BLaER1 (cell line): ENCODE data around the gene URGCP.
A peak's percentile ranks its signal among the peaks of the same experiment; 100 is the strongest.

Experiments
- H3K27ac ChIP-seq: shearing (Covaris generic); formaldehyde crosslinking; 2 replicates; pipeline ENCODE4 v1.8.1; 2022
- H3K27me3 ChIP-seq: shearing (Covaris generic); formaldehyde crosslinking; 2 replicates; pipeline ENCODE4 v1.8.1; 2022
- H3K36me3 ChIP-seq: shearing (Covaris generic); formaldehyde crosslinking; 2 replicates; pipeline ENCODE4 v1.8.1; 2022
- H3K4me1 ChIP-seq: shearing (Covaris generic); formaldehyde crosslinking; 2 replicates; pipeline ENCODE4 v1.8.1; 2022
- H3K4me2 ChIP-seq: shearing (Covaris generic); formaldehyde crosslinking; 2 replicates; pipeline ENCODE4 v1.8.1; 2022
- H3K4me3 ChIP-seq: shearing (Covaris generic); formaldehyde crosslinking; 2 replicates; pipeline ENCODE4 v1.8.1; 2022
- H3K9ac ChIP-seq: shearing (Covaris generic); formaldehyde crosslinking; 2 replicates; pipeline ENCODE4 v1.8.1; 2022
- H3K9me3 ChIP-seq: shearing (Covaris generic); formaldehyde crosslinking; 2 replicates; pipeline ENCODE4 v1.8.1; 2022
- H4K20me1 ChIP-seq: shearing (Covaris generic); formaldehyde crosslinking; 2 replicates; pipeline ENCODE4 v1.8.1; 2022
- Cebpa-rat ChIP-seq: shearing (Covaris generic); IDR thresholded peaks from 2 replicates; pipeline ENCODE4 v1.8.1; 2022

URGCP gene

DNA sequence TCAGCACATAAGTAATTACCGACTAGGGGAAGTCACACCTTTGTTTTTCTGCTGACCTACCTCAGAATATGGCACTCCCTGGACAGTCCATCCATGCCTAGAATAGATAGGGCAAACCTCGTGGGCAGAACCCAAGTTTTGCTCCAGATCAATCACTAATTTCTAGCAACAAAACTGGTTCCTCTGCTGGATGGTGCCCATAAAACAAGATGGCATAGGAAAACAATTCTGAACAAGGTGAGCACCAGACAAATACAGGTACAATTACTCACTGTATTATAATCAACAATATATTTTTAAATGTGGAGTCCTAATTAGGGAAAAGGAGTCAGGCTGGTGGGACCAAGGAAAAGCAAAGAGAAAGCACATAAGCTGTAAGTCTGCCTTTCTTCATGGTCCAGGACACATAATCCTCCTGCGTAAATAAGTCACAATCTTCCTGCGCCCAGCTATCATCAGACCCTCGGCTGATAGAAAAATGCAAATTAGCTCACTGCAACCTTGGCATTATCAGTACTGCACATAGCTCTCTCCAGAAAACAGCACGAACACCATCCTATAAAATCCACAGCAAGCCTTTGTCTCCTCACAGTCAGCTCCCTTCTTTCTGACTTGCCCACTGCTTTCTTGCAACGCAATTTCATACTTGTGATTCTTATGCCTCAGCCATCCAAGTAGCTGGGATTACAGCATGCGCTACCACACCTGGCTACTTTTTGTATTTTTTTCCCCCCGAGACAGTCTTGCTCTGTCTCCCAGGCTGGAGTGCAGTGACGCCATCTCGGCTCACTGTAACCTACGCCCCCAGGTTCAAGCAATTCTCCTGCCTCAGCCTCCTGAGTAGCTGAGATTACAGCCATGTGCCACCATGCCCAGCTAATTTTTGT, 15.1 kb downstream of the URGCP start:
- Histone ChIP-seq H3K4me1 (peaks cover 11% of the 10 kb centered on the region), H3K4me2 (no peak overlapping the region), H4K20me1 (peaks cover 95% of the 10 kb centered on the region), H3K9ac (no peak overlapping the region), H3K4me3 (no peak overlapping the region), H3K9me3 (0 out of 2 replicates have a peak, but pooled peaks cover 6% of the 10 kb centered on the region), H3K36me3 (peaks cover 35% of the 10 kb centered on the region), H3K27ac (no peak overlapping the region), H3K27me3 (no peaks in the 10 kb centered on the region)
- TF ChIP-seq Cebpa-rat: no peak

GRCh38 chr7:43890468-43890867, 15.9 kb downstream of the URGCP start:
- Histone ChIP-seq H4K20me1 (peaks cover 92% of the 10 kb centered on the region), H3K4me1 (peaks cover 11% of the 10 kb centered on the region), H3K4me2 (no peak overlapping the region), H3K36me3 (peaks cover 37% of the 10 kb centered on the region), H3K9me3 (no peaks in the 10 kb centered on the region), H3K4me3 (no peak overlapping the region), H3K9ac (no peak overlapping the region), H3K27ac (no peak overlapping the region), H3K27me3 (no peaks in the 10 kb centered on the region)
- no peak for TF ChIP-seq Cebpa-rat

- H3K4me3 ChIP-seq: no peak overlapping the region
- H3K4me2 ChIP-seq: no peak overlapping the region
- no peak overlapping the region for H3K27ac ChIP-seq
- H3K9ac ChIP-seq: no peak overlapping the region
- no peak for TF ChIP-seq Cebpa-rat
- H3K27me3 ChIP-seq: no peaks in the 10 kb centered on the region
- H3K9me3 ChIP-seq: no peaks in the 10 kb centered on the region
- peaks cover 11% of the 10 kb centered on the region for H3K4me1 ChIP-seq
- H4K20me1 ChIP-seq: peaks cover 81% of the 10 kb centered on the region
- peaks cover 37% of the 10 kb centered on the region for H3K36me3 ChIP-seq
Measured at GRCh38 chr7:43888993-43889945, 17.1 kb downstream of the URGCP start.

- Histone ChIP-seq H3K4me3 (no peak overlapping the region), H4K20me1 (peaks cover 66% of the 10 kb centered on the region), H3K27ac (no peak overlapping the region), H3K36me3 (peaks cover 72% of the 10 kb centered on the region), H3K9ac (no peak overlapping the region), H3K4me2 (no peak overlapping the region), H3K4me1 (no peaks in the 10 kb centered on the region), H3K27me3 (no peaks in the 10 kb centered on the region), H3K9me3 (no peaks in the 10 kb centered on the region)
- no peak for TF ChIP-seq Cebpa-rat
Measured at GRCh38 chr7:43884617-43885016, 21.8 kb downstream of the URGCP start.

DNA sequence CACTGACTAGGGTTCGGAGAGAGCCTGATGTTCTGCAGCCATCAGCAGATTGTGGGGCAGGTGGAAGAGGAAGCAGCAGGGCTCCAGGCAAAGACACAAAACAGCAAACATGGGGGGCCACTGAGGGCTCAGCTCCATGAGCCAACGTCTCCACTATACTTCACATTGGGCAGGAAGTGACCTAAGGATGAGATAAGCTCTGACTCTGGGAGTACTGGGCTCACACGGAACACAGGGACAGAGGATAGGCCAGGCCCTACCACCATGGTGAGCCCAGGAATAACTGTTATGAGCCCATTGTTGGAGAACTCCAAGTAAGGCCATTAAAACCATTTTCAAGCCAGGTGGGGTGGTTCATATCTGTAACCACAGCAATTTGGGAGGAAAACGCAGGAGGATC, 22.2 kb downstream of the URGCP start:
- no peak overlapping the region for H3K4me2 ChIP-seq
- H3K9me3 ChIP-seq: no peaks in the 10 kb centered on the region
- no peak overlapping the region for H3K9ac ChIP-seq
- H3K27ac ChIP-seq: no peak overlapping the region
- H3K27me3 ChIP-seq: no peaks in the 10 kb centered on the region
- H4K20me1 ChIP-seq: peaks cover 66% of the 10 kb centered on the region
- 0 out of 2 replicates have a peak, but pooled peaks cover under 1% of the 10 kb centered on the region for H3K4me1 ChIP-seq
- peaks cover 76% of the 10 kb centered on the region for H3K36me3 ChIP-seq
- no peak for TF ChIP-seq Cebpa-rat
- H3K4me3 ChIP-seq: no peak overlapping the region

GRCh38 chr7:43880596-43880995, 25.8 kb downstream of the URGCP start:
- Histone ChIP-seq H3K4me2 (no peak overlapping the region), H3K4me3 (no peak overlapping the region), H3K36me3 (peaks cover 84% of the 10 kb centered on the region), H3K9me3 (no peaks in the 10 kb centered on the region), H4K20me1 (peaks cover 70% of the 10 kb centered on the region), H3K27ac (no peak overlapping the region), H3K4me1 (peaks cover 37% of the 10 kb centered on the region), H3K27me3 (peaks cover 7% of the 10 kb centered on the region; the same call in 1 of the 2 replicates), H3K9ac (no peak overlapping the region)
- TF ChIP-seq Cebpa-rat: no peak

GRCh38 chr7:43879477-43879876, 26.9 kb downstream of the URGCP start:
- no peak for TF ChIP-seq Cebpa-rat

DNA sequence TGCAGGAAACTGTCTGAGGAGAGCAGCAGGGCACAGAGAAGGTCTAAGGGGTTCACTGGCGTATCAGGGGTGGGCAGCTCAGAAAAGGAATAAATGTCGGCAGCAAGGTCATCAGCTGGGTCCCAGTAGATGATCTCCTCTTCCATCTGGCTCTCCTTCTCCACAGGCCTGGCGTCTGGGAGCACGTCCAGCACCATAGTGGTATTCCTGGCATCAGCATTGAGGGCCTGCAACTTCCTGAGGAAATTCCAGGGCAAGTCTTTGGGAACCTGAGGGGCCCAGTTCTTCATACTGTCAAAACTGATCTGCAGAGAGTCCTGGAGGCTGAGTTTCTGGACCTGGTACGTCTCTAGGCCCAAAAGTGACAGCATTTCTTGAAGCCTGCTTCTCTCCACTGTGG, 27.5 kb downstream of the URGCP start:
- H3K9me3 ChIP-seq: no peaks in the 10 kb centered on the region
- H3K27me3 ChIP-seq: peaks cover 7% of the 10 kb centered on the region; the same call in 1 of the 2 replicates
- peak overlapping the region; percentile 97 for H3K4me2 ChIP-seq
- H3K27ac ChIP-seq: no peak overlapping the region
- TF ChIP-seq Cebpa-rat: no peak
- H3K36me3 ChIP-seq: peaks cover 84% of the 10 kb centered on the region
- no peak overlapping the region for H3K9ac ChIP-seq
- H3K4me3 ChIP-seq: no peak overlapping the region
- peaks cover 79% of the 10 kb centered on the region for H4K20me1 ChIP-seq
- H3K4me1 ChIP-seq: peaks cover 53% of the 10 kb centered on the region

More at GRCh38 chr7:43879477-43879876, 26.9 kb downstream of the URGCP start:
- Histone ChIP-seq H3K4me2 (no peak overlapping the region), H3K9me3 (no peaks in the 10 kb centered on the region), H3K4me3 (no peak overlapping the region), H4K20me1 (peaks cover 81% of the 10 kb centered on the region), H3K36me3 (peaks cover 84% of the 10 kb centered on the region), H3K27ac (no peak overlapping the region), H3K4me1 (peaks cover 48% of the 10 kb centered on the region), H3K27me3 (peaks cover 7% of the 10 kb centered on the region; the same call in 1 of the 2 replicates), H3K9ac (no peak overlapping the region)

GRCh38 chr7:43877968-43878864, 28.2 kb downstream of the URGCP start:
- H4K20me1 ChIP-seq: peaks cover 77% of the 10 kb centered on the region
- peaks cover 7% of the 10 kb centered on the region; the same call in 1 of the 2 replicates for H3K27me3 ChIP-seq
- H3K4me3 ChIP-seq: 0 out of 2 replicates have a peak overlapping the region, but pooled peaks have one; percentile 50
- no peaks in the 10 kb centered on the region for H3K9me3 ChIP-seq
- peaks cover 54% of the 10 kb centered on the region for H3K4me1 ChIP-seq
- no peak overlapping the region for H3K9ac ChIP-seq
- TF ChIP-seq Cebpa-rat: no peak
- H3K4me2 ChIP-seq: peak overlapping the region; percentile 97
- H3K27ac ChIP-seq: no peak overlapping the region
- H3K36me3 ChIP-seq: peaks cover 83% of the 10 kb centered on the region
